Omental fat pad (tissue), 4 donors: Measurements from ENCODE around the gene AP1S1. TPM values are rescaled to one million over a fixed set of nuclear protein-coding genes. Genes with fewer than 3 reads are reported as not detected.

ENCODE experiments used
- ATAC-seq: fragments of 150-250 bp; one replicate; pipeline ENCODE4 v1.9.1; 2016; ENCODE audit warnings: mild to moderate bottlenecking, moderate library complexity; ENCODE audit not compliant: low FRiP score
- DNase-seq: peaks from one replicate; pipeline ENCODE4 v3.0.0-alpha.2; 2019; ENCODE audit warnings: low spot score
- total RNA-seq, 4 donors: library from RNA; depleted of rRNA; stranded (reverse); fragments of >200 nt; gene quantifications; one replicate each; pipeline ENCODE4 v1.1.0, GENCODE V29; 2016
- TF ChIP-seq, protein P1 (sequence below), 3 donors: fragments of 450-650 bp; IDR thresholded peaks; one replicate each; pipeline ENCODE4 v1.5.1; 2016 to 2017; ENCODE audit warnings: antibody characterized with exemption in 3 of 3, mild to moderate bottlenecking in 3 of 3, moderate library complexity in 2 of 3

Gene AP1S1
- total RNA-seq, 4 donors from 2014 or later, result 30.7 to 52.3 (median 36.4) TPM

DNA sequence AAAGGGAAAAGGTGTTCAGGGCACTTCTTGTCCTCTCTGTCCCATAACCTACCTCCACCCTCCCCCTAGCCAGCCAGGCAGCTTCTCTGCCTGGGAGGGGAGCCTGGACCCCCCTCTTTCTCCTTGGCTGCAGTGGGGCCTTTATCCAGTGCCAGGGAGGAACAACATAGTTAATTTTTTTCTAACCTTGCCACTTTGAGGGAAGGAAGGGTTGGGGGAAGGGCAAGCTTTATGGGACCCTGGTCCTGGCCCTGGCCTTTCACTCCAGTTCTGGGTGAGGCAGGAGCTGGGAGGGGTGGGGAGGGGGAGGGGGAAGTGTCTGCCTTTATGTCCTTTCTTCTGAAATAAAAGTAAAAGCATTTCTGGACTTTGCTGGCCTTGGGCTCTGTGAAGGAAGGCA lies 6.6 kb downstream of the AP1S1 start:
- no peak for DNase-seq
- no peak for ATAC-seq
- TF ChIP-seq, protein P1, sequence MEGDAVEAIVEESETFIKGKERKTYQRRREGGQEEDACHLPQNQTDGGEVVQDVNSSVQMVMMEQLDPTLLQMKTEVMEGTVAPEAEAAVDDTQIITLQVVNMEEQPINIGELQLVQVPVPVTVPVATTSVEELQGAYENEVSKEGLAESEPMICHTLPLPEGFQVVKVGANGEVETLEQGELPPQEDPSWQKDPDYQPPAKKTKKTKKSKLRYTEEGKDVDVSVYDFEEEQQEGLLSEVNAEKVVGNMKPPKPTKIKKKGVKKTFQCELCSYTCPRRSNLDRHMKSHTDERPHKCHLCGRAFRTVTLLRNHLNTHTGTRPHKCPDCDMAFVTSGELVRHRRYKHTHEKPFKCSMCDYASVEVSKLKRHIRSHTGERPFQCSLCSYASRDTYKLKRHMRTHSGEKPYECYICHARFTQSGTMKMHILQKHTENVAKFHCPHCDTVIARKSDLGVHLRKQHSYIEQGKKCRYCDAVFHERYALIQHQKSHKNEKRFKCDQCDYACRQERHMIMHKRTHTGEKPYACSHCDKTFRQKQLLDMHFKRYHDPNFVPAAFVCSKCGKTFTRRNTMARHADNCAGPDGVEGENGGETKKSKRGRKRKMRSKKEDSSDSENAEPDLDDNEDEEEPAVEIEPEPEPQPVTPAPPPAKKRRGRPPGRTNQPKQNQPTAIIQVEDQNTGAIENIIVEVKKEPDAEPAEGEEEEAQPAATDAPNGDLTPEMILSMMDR (IDR thresholded peaks at IDR 0.05), result no peak

DNA sequence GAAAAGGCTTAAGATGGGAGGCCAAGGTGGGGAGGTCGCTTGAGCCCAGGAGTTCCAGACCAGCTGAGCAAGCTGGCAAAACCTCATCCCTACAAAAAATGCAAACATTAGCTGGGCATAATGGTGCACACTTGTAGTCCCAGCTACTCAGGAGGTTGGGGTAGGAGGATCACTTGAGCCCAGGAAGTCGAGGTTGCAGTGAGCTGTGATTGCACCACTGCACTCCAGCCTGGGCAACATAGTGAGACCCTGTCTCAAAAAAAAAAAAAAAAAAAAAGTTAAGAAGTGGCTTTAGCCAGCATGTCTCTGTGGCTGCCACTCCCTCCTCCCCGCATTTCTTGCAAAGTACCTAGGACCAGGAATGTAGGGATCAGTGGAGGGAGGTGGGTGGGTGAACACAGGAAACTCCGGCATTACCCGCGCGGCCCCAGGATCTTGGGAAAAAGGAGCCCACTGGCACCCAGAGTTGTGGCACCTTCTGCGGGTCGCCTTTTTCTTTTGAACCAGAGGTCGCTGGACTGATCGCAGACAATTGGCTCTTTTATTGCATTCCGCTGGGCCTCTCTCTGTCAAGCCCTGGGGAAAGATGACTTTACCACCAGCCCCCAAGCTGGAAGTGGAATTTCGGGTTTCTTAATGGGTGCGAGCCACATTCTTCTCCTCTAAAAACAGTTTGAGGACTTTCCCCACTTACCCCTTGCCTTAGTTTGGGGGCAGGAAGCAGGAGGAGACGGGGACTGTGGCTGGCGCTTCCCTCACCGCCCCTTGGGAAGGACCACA lies 7.6 kb downstream of the AP1S1 start:
- DNase-seq (no peak), ATAC-seq (no peak)
- TF ChIP-seq, protein P1 (IDR thresholded peaks at IDR 0.05), result no peak

DNA sequence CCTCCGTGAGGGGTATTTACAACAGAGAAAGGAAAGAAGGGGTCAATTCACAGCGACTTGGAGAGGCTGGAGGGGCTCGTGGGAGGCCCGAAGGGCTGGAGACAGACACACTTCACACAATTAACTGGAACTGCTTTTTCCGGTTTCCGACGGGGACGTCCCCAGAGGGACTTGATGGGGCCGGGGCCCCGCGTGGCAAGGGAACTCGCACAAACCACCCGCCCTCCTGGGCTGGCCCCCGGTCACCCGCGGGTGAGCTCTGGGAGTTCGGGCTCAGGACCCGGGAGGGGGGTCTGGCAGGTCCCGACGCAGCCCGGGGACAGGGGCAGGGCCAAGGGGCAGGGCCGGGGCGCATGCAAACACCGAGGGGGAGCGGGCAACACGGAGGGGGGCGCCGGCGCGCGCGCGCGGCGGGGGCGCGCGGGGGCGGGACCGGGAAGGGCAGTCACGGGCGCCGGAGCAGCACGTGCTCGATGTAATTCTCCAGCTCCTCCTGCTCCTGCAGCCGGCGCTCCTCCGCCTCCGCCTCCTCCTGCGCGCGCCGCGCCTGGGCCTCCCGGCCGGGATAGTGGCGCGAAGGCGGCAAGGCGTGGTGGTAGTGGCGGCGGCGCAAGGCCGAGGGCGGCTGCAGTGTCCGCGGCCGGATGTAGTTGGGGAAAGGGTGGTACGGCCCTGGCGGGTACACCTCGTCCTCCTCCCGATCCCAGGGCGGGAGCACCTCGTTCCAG lies 8.4 kb downstream of the AP1S1 start:
- ATAC-seq, result no peak
- no peak for DNase-seq
- TF ChIP-seq, protein P1 (IDR thresholded peaks at IDR 0.05), result no peak

DNA sequence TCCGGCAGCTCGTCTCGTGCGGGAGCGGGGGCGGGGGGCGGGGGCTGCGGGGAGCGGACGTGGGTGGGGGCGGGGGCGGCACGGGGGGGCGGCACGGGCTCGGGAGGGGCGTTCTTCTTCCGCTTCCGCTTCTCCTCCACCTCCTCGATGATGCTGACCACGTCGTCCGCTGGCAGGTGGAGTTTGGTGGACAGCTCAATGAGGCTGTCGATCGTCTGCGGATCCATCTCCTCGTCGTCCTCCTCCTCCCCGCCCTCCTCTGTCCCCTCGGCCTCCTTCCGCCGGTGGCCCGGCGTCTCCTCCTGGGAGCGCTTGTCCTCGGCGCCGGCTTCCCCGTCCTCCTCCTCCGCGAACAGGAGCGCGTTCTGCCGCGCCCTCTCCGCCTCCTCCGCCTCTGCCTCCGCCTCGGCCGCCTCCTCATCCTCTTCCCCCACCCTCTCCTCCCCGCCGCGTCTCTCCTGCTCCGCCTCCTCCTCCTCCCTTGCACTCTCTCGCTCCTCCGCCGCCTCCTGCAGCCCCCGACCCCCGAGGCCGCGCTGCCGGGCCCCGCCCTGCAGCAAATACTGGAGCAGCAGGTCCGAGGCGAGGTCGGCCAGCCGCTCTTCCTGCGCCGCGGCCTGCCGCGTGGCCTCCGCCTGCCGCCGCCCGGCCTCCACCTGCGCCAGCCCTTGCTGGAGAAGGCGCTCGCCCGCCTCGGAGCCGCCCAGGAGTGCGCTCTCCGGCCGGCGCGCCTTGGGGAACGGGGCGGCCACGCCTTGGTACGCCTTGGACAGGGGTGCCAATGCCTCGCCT lies 9.2 kb downstream of the AP1S1 start:
- TF ChIP-seq, protein P1 (IDR thresholded peaks at IDR 0.05), result no peak
- no peak for ATAC-seq
- DNase-seq, result no peak

DNA sequence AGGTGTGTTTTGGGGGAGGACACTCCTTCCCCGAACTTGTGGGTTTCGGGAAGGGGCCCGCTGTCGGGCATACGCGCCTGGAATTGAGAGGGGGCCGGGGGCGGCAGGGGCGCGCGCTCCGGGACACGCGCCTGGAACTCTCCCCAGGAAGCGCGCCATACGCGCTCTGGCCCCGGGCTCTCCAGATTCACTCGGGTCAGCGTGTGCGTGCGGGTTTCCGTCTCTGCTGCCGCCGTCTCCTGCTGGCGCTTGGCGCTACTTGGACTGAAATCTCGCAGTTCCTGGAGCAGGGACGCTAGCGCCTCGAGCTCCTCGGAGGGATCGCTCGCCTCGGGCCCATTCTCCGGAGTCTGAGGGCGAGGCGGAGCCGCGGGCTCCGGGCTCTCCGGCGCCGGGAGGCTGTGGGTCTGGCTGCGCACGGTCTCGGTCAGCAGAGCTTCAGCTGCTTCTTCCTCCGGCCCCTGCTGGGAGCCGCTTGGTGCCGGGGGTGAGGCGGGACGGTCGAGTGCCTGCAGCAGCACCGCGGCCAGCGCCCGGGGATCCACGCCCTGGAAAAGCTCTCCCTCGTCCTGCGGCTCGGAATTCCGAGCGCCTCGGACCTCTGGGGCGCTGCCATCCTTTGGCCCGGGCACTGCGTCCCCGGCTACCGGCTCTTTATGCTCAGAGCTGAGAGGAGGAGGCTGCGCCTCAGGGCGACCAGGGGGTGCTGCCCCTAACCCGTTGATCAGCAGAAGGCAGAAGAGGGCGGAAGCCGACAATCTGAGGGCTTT lies 10.0 kb downstream of the AP1S1 start:
- DNase-seq (no peak), ATAC-seq (no peak)
- TF ChIP-seq, protein P1 (IDR thresholded peaks at IDR 0.05), result no peak
